ENCODE measurements around the gene HMGN4.

HMGN4 gene

GRCh38 chr6:26569433-26569764 lies 31.2 kb downstream of the HMGN4 start:
- no peak overlapping the region for H3K27ac ChIP-seq (ENCODE audit: low read depth, low read length)
- H3K27me3 ChIP-seq (ENCODE audit: control insufficient read depth, insufficient read depth, low read length) = no peaks in the 10 kb centered on the region
- H3K4me1 ChIP-seq (ENCODE audit: control insufficient read depth, insufficient read depth, low read length) = no peaks in the 10 kb centered on the region
- no peaks in the 10 kb centered on the region for H3K36me3 ChIP-seq (ENCODE audit: control insufficient read depth, insufficient read depth, low read length)
- no peak overlapping the region for H3K9ac ChIP-seq (ENCODE audit: low read depth, low read length)
- H3K9me3 ChIP-seq (ENCODE audit: control insufficient read depth, insufficient read depth, low read length) = no peaks in the 10 kb centered on the region
- H3K4me3 ChIP-seq (ENCODE audit: low read depth, low read length) = peak overlapping the region; percentile 86

GRCh38 chr6:26570027-26570809 lies 32.1 kb downstream of the HMGN4 start:
- Histone ChIP-seq H3K4me1 (ENCODE audit: control insufficient read depth, insufficient read depth, low read length) (no peaks in the 10 kb centered on the region), H3K9ac (ENCODE audit: low read depth, low read length) (no peak overlapping the region), H3K27ac (ENCODE audit: low read depth, low read length) (no peak overlapping the region), H3K27me3 (ENCODE audit: control insufficient read depth, insufficient read depth, low read length) (no peaks in the 10 kb centered on the region), H3K4me3 (ENCODE audit: low read depth, low read length) (no peak overlapping the region), H3K36me3 (ENCODE audit: control insufficient read depth, insufficient read depth, low read length) (no peaks in the 10 kb centered on the region), H3K9me3 (ENCODE audit: control insufficient read depth, insufficient read depth, low read length) (no peaks in the 10 kb centered on the region)

- Histone ChIP-seq H3K27me3 (ENCODE audit: control insufficient read depth, insufficient read depth, low read length) (no peaks in the 10 kb centered on the region), H3K9ac (ENCODE audit: low read depth, low read length) (peak overlapping the region; percentile 52), H3K36me3 (ENCODE audit: control insufficient read depth, insufficient read depth, low read length) (no peaks in the 10 kb centered on the region), H3K9me3 (ENCODE audit: control insufficient read depth, insufficient read depth, low read length) (no peaks in the 10 kb centered on the region), H3K4me3 (ENCODE audit: low read depth, low read length) (peak overlapping the region; percentile 93), H3K27ac (ENCODE audit: low read depth, low read length) (peak overlapping the region; percentile 65), H3K4me1 (ENCODE audit: control insufficient read depth, insufficient read depth, low read length) (no peaks in the 10 kb centered on the region)
Measured at GRCh38 chr6:26571592-26572296, 33.6 kb downstream of the HMGN4 start.

- Histone ChIP-seq H3K27ac (ENCODE audit: low read depth, low read length) (no peak overlapping the region), H3K9ac (ENCODE audit: low read depth, low read length) (no peak overlapping the region), H3K36me3 (ENCODE audit: control insufficient read depth, insufficient read depth, low read length) (no peaks in the 10 kb centered on the region), H3K4me1 (ENCODE audit: control insufficient read depth, insufficient read depth, low read length) (no peaks in the 10 kb centered on the region), H3K27me3 (ENCODE audit: control insufficient read depth, insufficient read depth, low read length) (0 out of 2 replicates have a peak, but pooled peaks cover 5% of the 10 kb centered on the region), H3K4me3 (ENCODE audit: low read depth, low read length) (peak overlapping the region; percentile 77), H3K9me3 (ENCODE audit: control insufficient read depth, insufficient read depth, low read length) (no peaks in the 10 kb centered on the region)
Measured at GRCh38 chr6:26575494-26575939, 37.4 kb downstream of the HMGN4 start.

GRCh38 chr6:26576407-26576843 lies 38.3 kb downstream of the HMGN4 start:
- Histone ChIP-seq H3K9me3 (ENCODE audit: control insufficient read depth, insufficient read depth, low read length) (no peaks in the 10 kb centered on the region), H3K36me3 (ENCODE audit: control insufficient read depth, insufficient read depth, low read length) (no peaks in the 10 kb centered on the region), H3K4me1 (ENCODE audit: control insufficient read depth, insufficient read depth, low read length) (no peaks in the 10 kb centered on the region), H3K4me3 (ENCODE audit: low read depth, low read length) (peak overlapping the region; percentile 77), H3K27ac (ENCODE audit: low read depth, low read length) (no peak overlapping the region), H3K9ac (ENCODE audit: low read depth, low read length) (no peak overlapping the region), H3K27me3 (ENCODE audit: control insufficient read depth, insufficient read depth, low read length) (0 out of 2 replicates have a peak, but pooled peaks cover 5% of the 10 kb centered on the region)

- Histone ChIP-seq H3K36me3 (ENCODE audit: control insufficient read depth, insufficient read depth, low read length) (no peaks in the 10 kb centered on the region), H3K9ac (ENCODE audit: low read depth, low read length) (no peak overlapping the region), H3K27me3 (ENCODE audit: control insufficient read depth, insufficient read depth, low read length) (0 out of 2 replicates have a peak, but pooled peaks cover 5% of the 10 kb centered on the region), H3K9me3 (ENCODE audit: control insufficient read depth, insufficient read depth, low read length) (no peaks in the 10 kb centered on the region), H3K27ac (ENCODE audit: low read depth, low read length) (no peak overlapping the region), H3K4me3 (ENCODE audit: low read depth, low read length) (peak overlapping the region; percentile 77), H3K4me1 (ENCODE audit: control insufficient read depth, insufficient read depth, low read length) (no peaks in the 10 kb centered on the region)
Measured at GRCh38 chr6:26576929-26577719, 39.0 kb downstream of the HMGN4 start.

- Histone ChIP-seq H3K27ac (ENCODE audit: low read depth, low read length) (no peak overlapping the region), H3K36me3 (ENCODE audit: control insufficient read depth, insufficient read depth, low read length) (no peaks in the 10 kb centered on the region), H3K9ac (ENCODE audit: low read depth, low read length) (no peak overlapping the region), H3K4me1 (ENCODE audit: control insufficient read depth, insufficient read depth, low read length) (no peaks in the 10 kb centered on the region), H3K9me3 (ENCODE audit: control insufficient read depth, insufficient read depth, low read length) (no peaks in the 10 kb centered on the region), H3K4me3 (ENCODE audit: low read depth, low read length) (peak overlapping the region; percentile 77), H3K27me3 (ENCODE audit: control insufficient read depth, insufficient read depth, low read length) (0 out of 2 replicates have a peak, but pooled peaks cover 5% of the 10 kb centered on the region)
Measured at GRCh38 chr6:26577720-26578072, 39.5 kb downstream of the HMGN4 start.

GRCh38 chr6:26578279-26578678 lies 40.1 kb downstream of the HMGN4 start:
- no peaks in the 10 kb centered on the region for H3K4me1 ChIP-seq (ENCODE audit: control insufficient read depth, insufficient read depth, low read length)
- peak overlapping the region; percentile 77; the same call in 1 of the 2 replicates for H3K4me3 ChIP-seq (ENCODE audit: low read depth, low read length)
- 0 out of 2 replicates have a peak, but pooled peaks cover 5% of the 10 kb centered on the region for H3K27me3 ChIP-seq (ENCODE audit: control insufficient read depth, insufficient read depth, low read length)
- H3K9ac ChIP-seq (ENCODE audit: low read depth, low read length) = no peak overlapping the region
- H3K9me3 ChIP-seq (ENCODE audit: control insufficient read depth, insufficient read depth, low read length) = no peaks in the 10 kb centered on the region
- no peak overlapping the region for H3K27ac ChIP-seq (ENCODE audit: low read depth, low read length)
- H3K36me3 ChIP-seq (ENCODE audit: control insufficient read depth, insufficient read depth, low read length) = no peaks in the 10 kb centered on the region

GRCh38 chr6:26578741-26579140 lies 40.6 kb downstream of the HMGN4 start:
- no peak overlapping the region for H3K27ac ChIP-seq (ENCODE audit: low read depth, low read length)
- no peak overlapping the region for H3K4me3 ChIP-seq (ENCODE audit: low read depth, low read length)
- H3K9me3 ChIP-seq (ENCODE audit: control insufficient read depth, insufficient read depth, low read length) = no peaks in the 10 kb centered on the region
- 0 out of 2 replicates have a peak, but pooled peaks cover 5% of the 10 kb centered on the region for H3K27me3 ChIP-seq (ENCODE audit: control insufficient read depth, insufficient read depth, low read length)
- H3K36me3 ChIP-seq (ENCODE audit: control insufficient read depth, insufficient read depth, low read length) = no peaks in the 10 kb centered on the region
- no peak overlapping the region for H3K9ac ChIP-seq (ENCODE audit: low read depth, low read length)
- H3K4me1 ChIP-seq (ENCODE audit: control insufficient read depth, insufficient read depth, low read length) = no peaks in the 10 kb centered on the region

GRCh38 chr6:26581164-26581915 lies 43.2 kb downstream of the HMGN4 start:
- Histone ChIP-seq H3K4me1 (ENCODE audit: control insufficient read depth, insufficient read depth, low read length) (no peaks in the 10 kb centered on the region), H3K9me3 (ENCODE audit: control insufficient read depth, insufficient read depth, low read length) (no peaks in the 10 kb centered on the region), H3K27me3 (ENCODE audit: control insufficient read depth, insufficient read depth, low read length) (0 out of 2 replicates have a peak, but pooled peaks cover 5% of the 10 kb centered on the region), H3K36me3 (ENCODE audit: control insufficient read depth, insufficient read depth, low read length) (no peaks in the 10 kb centered on the region), H3K27ac (ENCODE audit: low read depth, low read length) (no peak overlapping the region), H3K4me3 (ENCODE audit: low read depth, low read length) (no peak overlapping the region), H3K9ac (ENCODE audit: low read depth, low read length) (no peak overlapping the region)
